BE2C (cell line): ENCODE results near the gene QARS1.

ENCODE experiments used
- DNase-seq: peaks from one replicate; pipeline ENCODE4 v3.0.0-alpha.2; 2020
- H3K27me3 ChIP-seq: fragments of 250-450 bp; sonication (Bioruptor Pico); 2 replicates; pipeline ENCODE4 v1.5.1; 2020; ENCODE audit warnings: mild to moderate bottlenecking
- H3K36me3 ChIP-seq: fragments of 250-450 bp; sonication (Bioruptor Pico); 2 replicates; pipeline ENCODE4 v1.5.1; 2020; ENCODE audit warnings: mild to moderate bottlenecking
- H3K4me1 ChIP-seq: fragments of 250-450 bp; sonication (Bioruptor Pico); 2 replicates; pipeline ENCODE4 v1.5.1; 2020
- H3K4me3 ChIP-seq: 2 replicates; pipeline ENCODE4 v1.5.1; 2011; ENCODE audit warnings: low read depth, low read length
- H3K9me3 ChIP-seq: fragments of 250-450 bp; sonication (Bioruptor Pico); 2 replicates; pipeline ENCODE4 v1.5.1; 2020
- CTCF ChIP-seq: IDR thresholded peaks from 2 replicates; pipeline ENCODE4 v1.5.1; 2012; ENCODE audit warnings: mild to moderate bottlenecking, low read depth, low read length

Gene QARS1

GRCh38 chr3:49053543-49053942 lies 51.0 kb downstream of the QARS1 start:
- no peak for TF ChIP-seq CTCF
- no peaks in the 10 kb centered on the region for H3K4me1 ChIP-seq
- no peaks in the 10 kb centered on the region for H3K9me3 ChIP-seq
- H3K4me3 ChIP-seq: no peak overlapping the region
- peaks cover 23% of the 10 kb centered on the region for H3K36me3 ChIP-seq
- H3K27me3 ChIP-seq: no peaks in the 10 kb centered on the region
- DNase-seq: no peak
